Measurements from ENCODE around the gene LCLAT1. TPM values are rescaled to one million over a fixed set of nuclear protein-coding genes. Genes with fewer than 3 reads are reported as not detected.

Gene LCLAT1
- total RNA-seq, 1 donor from 2014 or later: 41.0 TPM

DNA sequence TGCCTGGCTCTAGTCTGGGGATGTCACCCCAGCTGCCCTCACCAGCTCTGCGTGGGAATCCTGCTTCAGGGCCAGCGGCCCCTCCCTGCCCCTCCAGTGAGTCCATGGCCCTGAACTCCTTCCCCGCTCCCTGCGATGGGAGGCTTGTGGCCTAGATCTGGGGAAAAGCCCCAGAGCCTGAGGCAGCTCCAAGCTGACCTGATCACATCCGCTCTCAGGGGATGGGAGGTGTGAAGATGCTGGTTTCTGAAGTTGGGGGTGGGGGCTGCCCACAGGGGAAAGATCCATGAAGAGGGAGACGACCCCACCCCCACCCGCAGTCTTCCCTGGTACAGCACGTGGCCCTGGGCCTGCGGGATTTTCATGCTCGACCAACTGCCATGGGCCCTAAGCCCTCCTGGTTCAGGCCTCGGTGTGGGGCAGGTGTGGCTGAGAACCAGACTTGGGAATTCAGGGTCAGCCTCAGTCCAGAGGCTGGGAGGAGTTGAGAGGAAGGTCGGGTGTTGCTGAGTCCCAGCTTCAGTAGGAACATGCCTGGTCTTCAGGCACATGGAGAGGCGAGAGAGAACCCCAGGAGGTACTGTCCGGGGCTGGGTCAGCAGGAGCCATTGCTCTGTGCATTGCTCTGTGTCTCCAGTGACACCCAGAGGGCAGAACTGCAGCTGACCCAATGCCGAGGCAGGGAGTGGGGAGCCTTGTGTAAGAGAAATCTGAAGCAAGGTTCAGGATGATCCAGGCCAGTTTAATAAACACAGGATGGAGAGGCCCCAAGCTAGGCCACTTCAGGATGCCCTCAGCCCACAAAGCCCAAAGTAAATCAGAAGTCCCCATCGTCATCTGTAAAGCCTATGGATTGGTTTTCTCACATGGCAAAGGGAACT lies 245.1 kb downstream of the LCLAT1 start:
- Histone ChIP-seq H3K27me3 (ENCODE audit: low read depth) (no peaks in the 10 kb centered on the region), H3K9me3 (replicated peaks) (no peaks in the 10 kb centered on the region), H3K4me1 (peaks cover 50% of the 10 kb centered on the region), H3K36me3 (no peaks in the 10 kb centered on the region), H3K27ac (replicated peaks) (peak overlapping the region; percentile 42), H3K4me3 (no peak overlapping the region)
- intact Hi-C loops (cut with micrococcal nuclease): no loop called here
- peak; percentile 32 for DNase-seq
- TF ChIP-seq, protein P1, sequence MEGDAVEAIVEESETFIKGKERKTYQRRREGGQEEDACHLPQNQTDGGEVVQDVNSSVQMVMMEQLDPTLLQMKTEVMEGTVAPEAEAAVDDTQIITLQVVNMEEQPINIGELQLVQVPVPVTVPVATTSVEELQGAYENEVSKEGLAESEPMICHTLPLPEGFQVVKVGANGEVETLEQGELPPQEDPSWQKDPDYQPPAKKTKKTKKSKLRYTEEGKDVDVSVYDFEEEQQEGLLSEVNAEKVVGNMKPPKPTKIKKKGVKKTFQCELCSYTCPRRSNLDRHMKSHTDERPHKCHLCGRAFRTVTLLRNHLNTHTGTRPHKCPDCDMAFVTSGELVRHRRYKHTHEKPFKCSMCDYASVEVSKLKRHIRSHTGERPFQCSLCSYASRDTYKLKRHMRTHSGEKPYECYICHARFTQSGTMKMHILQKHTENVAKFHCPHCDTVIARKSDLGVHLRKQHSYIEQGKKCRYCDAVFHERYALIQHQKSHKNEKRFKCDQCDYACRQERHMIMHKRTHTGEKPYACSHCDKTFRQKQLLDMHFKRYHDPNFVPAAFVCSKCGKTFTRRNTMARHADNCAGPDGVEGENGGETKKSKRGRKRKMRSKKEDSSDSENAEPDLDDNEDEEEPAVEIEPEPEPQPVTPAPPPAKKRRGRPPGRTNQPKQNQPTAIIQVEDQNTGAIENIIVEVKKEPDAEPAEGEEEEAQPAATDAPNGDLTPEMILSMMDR (IDR thresholded peaks at IDR 0.05; ENCODE audit: borderline replicate concordance): peak; percentile 56

DNA sequence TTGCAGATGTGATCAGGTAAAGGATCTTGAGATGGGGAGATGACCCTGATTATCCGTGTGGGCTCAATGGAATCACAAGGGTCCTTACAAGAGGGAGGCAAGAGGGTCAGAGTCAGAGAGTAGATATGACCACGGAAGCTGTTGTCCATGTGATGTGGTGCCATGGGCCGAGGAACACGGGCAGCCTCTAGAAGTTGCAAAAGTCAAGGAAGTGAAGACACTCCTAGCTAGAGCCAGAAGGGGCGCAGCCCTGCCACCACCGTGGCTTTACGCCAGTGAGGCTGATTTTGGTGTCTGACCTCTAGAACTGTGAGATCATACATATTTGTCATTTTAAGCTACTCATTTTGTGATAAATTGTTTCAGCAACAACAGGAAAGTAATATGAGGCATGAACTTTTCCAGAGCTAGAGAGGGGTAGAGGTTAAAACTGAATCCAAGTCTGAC lies 245.8 kb downstream of the LCLAT1 start:
- no peak for DNase-seq
- H3K9me3 ChIP-seq (replicated peaks): no peaks in the 10 kb centered on the region
- intact Hi-C loops (cut with micrococcal nuclease): no loop called here
- H3K27me3 ChIP-seq (ENCODE audit: low read depth): no peaks in the 10 kb centered on the region
- peak overlapping the region; percentile 42 for H3K27ac ChIP-seq (replicated peaks)
- H3K4me3 ChIP-seq: no peak overlapping the region
- H3K4me1 ChIP-seq: peaks cover 48% of the 10 kb centered on the region
- no peaks in the 10 kb centered on the region for H3K36me3 ChIP-seq
- TF ChIP-seq, protein P1 (IDR thresholded peaks at IDR 0.05; ENCODE audit: borderline replicate concordance): no peak

Other genes starting within 250 kb of the LCLAT1 start
- 200 TPM for gene LBH, start 215.7 kb upstream of the LCLAT1 start, total RNA-seq

All from left ventricle myocardium inferior (tissue), 1 donor.